AG08395 (cell line): ENCODE results near the gene S100B.
"Not testable (repeated sequence)": the region's sequence is repeated elsewhere in the genome, so short reads cannot be mapped to it uniquely, and the experiment has no call there.

Experiments used
- DNase-seq: peaks from one replicate; pipeline ENCODE4 v3.0.0; 2012; ENCODE audit warnings: mixed read lengths, low spot score

Gene S100B

DNA sequence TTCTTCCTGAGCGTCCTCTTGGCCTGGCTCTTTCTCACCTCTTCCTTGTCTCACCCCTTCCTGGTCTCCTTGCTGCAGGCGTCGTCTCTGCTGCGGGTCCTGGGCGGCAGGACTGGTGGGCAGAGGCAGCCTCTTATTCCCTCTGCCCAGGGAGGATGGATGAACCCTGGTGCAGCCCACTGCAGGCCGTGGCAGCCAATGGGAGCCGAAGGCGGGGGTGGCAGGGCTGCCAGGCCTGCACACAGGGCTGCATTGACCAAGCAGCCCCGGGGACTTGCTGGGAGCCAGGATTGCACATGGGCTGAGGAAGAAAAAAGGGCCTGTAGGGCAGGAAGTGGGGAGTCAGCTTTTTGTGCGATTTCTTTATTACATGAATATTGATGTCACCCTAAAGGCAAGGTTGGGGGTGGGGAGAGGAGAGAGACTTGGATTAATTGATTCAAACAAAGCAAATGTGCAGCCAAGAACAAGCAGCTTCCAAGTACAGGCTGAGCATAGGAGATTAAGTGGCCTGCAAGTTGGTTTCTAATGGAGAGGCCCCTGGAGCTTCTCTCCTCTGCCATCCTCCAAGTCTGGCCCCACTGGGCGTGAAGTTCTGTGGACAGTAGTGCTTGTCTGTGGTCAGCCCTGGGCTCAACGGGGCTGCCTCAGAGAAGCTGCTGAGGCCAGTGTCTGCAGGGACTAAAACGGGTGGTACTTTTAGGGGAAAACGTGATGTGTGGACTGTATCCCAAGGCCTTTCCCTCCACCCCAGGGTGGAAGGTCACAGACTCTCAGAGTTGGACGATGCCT lies at the start of gene S100B:
TSS of gene S100B (minus strand) at position 108 of the 792 bp plus-strand sequence. CDS start 2,667 bp downstream, outside the sequence.
- DNase-seq: no peak

- DNase-seq: no peak
Observed at GRCh38 chr21:46651121-46651520, 46.2 kb upstream of the S100B start.

GRCh38 chr21:46650476-46651098 lies 45.7 kb upstream of the S100B start:
- DNase-seq: no peak

GRCh38 chr21:46649356-46649755 lies 44.5 kb upstream of the S100B start:
- no peak for DNase-seq

DNA sequence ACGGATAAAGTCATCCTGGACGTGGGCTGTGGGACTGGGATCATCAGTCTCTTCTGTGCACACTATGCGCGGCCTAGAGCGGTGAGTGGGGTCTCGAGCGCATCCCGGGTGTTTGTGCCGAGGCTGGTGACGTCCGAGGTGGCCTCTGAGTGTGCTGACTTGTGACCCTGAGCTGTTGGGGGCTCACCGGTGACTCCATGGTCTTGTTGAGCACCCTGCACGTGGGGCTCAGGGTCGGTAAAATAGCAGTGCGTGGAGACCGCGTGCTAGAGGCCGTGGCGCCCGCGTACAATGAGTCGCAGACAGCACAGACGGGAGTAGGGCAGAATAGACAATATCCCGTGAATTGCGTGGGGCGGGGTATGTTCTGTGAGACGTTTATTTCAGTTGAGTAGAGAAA lies 43.7 kb upstream of the S100B start:
- DNase-seq: no peak

DNA sequence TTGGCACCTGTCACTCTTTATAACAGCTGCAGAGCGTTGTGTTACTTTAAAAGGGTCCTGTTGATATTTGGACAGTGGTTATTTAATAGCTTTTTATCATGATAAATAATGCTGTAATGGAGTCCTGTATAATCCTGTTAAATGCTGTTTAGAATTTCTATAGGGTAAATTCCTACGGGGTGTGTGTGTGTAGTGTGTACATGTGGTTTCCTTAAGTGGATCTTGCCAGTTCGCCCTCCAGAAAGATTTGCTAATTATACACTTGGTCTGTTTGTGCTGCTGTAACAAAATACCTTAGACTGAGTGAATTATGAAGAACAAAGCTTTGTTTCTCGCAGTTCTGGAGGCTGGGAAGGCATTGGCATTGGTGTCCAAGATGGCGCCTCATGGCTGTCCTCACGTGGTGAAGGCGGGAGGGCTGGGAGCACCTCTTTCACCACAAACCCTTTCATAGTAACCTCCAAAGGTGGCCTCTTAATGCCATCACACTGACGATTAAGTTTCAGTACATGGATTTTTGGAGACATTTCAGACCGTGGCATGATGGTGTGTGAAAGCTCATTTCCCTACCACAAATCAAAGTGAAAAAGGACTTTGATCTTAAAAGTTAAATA lies 41.8 kb upstream of the S100B start:
- no peak for DNase-seq

DNA sequence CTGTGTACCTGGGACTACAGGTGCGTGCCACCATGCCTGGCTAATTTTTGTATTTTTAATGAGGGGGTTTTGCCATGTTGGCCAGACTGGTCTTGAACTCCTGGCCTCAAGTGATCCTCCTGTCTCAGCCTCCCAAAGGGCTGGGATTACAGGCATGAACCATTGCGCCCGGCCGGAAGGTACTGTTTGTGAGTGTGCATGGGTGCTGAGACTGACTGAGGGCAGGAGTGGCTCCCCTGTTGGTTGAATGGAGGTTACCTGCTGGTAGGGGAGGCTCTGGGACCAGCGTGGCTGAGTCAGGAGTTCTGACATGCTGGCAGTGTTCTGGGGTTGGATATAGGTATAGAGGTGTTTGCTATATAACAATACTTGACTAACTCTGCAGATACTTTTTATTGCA lies 41.0 kb upstream of the S100B start:
- no peak for DNase-seq

- DNase-seq: no peak
Observed at GRCh38 chr21:46643379-46644177, 38.7 kb upstream of the S100B start.

DNA sequence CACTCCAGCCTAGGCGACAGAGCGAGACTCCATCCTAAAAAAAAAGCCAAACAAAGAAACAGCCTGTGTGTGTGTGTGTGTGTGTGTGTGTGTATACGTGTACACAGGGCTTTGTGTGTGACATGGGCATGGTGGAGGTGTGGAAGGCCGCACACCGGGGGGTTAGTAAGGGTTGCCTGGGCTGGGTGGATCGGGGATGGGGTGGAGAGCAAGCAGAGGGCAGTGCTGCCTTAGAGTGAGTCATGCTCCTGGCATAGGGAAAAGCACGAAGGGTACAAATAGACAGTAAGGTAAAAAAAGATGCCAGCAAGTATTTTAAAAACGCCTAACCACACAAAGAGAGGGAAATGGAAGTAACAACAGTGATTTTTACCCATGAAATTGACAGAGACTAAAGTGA lies 36.8 kb upstream of the S100B start:
- DNase-seq: no peak

GRCh38 chr21:46639489-46640386 lies 34.9 kb upstream of the S100B start:
- DNase-seq: peak; percentile 31

- no peak for DNase-seq
Observed at GRCh38 chr21:46637952-46638746, 33.3 kb upstream of the S100B start.

DNA sequence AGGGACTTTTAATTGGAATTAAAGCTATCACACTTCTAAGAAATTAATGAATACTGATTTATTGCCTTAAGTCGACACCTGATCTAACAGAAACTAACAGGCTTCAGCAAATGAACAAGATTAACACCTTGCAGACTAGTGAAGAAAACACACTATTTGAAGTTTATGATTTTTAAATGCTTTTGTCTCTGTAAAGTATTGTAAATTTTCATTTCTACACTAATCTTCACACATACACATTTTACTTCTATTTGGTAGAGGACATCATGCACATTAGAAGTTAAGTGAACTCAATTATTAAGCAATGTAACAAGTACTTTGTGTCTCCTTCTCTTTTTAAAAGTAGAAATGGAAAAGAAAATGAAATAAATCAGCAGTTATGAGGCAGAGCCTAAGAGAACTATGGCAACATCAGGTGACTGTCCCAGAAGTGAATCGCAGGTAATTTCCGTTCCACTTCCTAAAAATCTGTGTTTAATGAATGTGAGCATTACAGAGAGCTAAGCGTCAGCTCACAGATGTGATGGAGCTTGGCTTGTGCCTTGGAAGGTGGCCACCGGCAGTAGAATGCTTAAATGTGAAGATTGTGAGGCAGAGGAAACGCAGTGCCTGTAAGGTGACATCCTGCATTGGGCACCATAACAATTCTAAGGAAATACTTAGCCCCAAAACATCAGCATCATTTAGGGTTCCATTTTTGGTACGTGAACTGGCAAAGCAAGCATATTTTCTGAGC lies 31.8 kb upstream of the S100B start:
- DNase-seq: no peak

GRCh38 chr21:46636181-46636512 lies 31.3 kb upstream of the S100B start:
- no peak for DNase-seq

DNA sequence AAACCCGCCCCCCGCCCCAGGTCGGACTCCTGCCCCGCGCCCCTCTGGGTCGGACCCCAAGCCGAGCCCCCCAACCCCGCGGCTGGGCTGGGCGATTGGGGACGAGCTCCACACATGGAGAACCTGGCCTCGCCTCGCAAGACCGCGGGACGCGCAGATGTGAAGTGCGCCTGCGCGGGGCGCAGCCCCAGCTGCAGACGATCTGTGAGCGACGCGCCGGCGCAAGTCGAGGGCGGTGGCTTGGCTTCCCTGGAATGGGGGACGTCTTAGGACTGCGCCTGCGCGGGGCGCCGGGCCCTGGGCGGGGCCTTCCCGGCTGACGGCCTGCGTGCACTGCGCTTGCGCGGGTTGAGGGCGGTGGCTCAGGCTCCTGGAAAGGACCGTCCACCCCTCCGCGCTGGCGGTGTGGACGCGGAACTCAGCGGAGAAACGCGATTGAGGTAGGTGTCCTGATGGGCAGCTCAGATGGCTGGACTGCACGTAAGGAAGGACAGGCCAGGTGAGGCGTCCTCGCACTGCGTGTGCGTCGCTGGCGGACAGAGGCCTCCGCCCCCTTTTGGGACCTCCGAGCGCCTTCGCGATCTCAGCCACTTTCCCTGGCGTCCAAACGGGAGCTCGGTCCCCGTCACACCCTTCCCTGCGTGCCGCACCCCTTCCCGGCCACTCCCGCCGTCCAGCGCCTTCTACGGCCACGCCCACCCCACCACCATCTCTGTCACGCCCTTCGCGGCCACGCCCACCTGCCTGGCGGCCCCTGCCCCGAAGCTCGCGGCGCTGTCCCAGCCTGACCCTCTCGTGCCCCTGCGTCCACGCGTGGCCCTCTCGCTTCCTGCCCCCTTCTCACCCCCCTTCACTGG lies 30.7 kb upstream of the S100B start, which contains the start of gene PRMT2:
TSS of gene PRMT2 (plus strand) at position 351 of the 857 bp plus-strand sequence. CDS start 1,278 bp downstream, outside the sequence.
- peak; percentile 100 for DNase-seq

GRCh38 chr21:46634966-46635323 lies 30.1 kb upstream of the S100B start:
- peak; percentile 77 for DNase-seq

DNA sequence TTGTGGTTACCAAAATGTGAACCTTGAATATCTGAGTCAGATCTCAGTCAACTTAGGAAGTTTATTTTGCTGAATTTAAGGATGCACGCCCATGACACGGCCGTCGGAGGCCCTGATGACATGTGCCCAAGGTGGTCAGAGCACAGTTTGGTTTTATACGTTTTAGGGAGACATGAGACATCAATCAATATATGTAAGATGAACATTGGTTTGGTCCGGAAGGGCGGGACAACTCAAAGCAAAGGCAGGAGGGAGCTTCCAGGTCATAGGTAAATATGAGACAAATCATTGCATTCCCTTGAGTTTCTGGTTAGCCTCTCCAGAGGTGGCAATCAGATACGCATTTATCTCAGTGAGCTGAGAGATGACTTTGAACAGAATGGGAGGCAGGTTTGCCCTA lies 29.5 kb upstream of the S100B start:
- DNase-seq: no peak

- DNase-seq: no peak
Observed at GRCh38 chr21:46633566-46633965, 28.7 kb upstream of the S100B start.

- not testable (repeated sequence) for DNase-seq
Observed at GRCh38 chr21:46630915-46631314, 26.0 kb upstream of the S100B start.

DNA sequence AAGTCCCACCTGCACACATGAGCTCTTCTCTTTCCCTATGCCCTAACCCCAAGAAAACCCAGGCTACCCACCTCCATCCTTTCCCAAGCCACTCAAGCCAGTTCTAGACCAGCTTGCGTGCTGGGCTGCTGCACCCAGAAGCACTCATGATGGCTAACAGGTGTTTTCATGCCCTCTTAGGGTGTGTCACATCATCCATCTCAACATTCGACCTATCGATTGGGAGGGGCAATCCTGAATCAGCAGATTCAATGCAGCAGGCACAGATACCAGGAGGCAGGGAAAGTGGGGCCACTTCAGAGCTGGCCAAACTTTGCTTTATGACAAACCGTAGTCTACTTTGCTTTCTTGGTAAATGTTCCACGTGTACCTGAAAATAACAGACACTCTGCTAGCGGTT lies 24.0 kb upstream of the S100B start:
- DNase-seq: no peak
